Fibroblast of the aortic adventitia (primary cell): ENCODE measurements around the gene CERS6. TPM values are rescaled to one million over a fixed set of nuclear protein-coding genes. Genes with fewer than 3 reads are reported as not detected.

Source experiments
- DNase-seq: peaks from one replicate; pipeline ENCODE4 v3.0.0-alpha.2; 2010; ENCODE audit warnings: low read depth
- H3K4me3 ChIP-seq: 2 replicates; pipeline ENCODE4 v1.5.1; 2011; ENCODE audit warnings: low read depth, mild to moderate bottlenecking, control low read depth, low read length, moderate library complexity
- CTCF ChIP-seq: IDR thresholded peaks from 2 replicates; pipeline ENCODE4 v1.5.1; 2011; ENCODE audit warnings: mild to moderate bottlenecking, low read length, control low read depth, inconsistent platforms; ENCODE audit not compliant: insufficient read depth
- total RNA-seq: library from RNA; depleted of rRNA; stranded (reverse); fragments of >200 nt; gene quantifications from 2 replicates; pipeline ENCODE4 v1.2.3, GENCODE V29; 2012; ENCODE audit warnings: low replicate concordance

The CERS6 gene
- total RNA-seq, 1 donor: 14.2 TPM

GRCh38 chr2:168604252-168604651 lies 148.2 kb downstream of the CERS6 start:
- DNase-seq: no peak
- TF ChIP-seq CTCF: no peak
- no peak overlapping the region for H3K4me3 ChIP-seq

DNA sequence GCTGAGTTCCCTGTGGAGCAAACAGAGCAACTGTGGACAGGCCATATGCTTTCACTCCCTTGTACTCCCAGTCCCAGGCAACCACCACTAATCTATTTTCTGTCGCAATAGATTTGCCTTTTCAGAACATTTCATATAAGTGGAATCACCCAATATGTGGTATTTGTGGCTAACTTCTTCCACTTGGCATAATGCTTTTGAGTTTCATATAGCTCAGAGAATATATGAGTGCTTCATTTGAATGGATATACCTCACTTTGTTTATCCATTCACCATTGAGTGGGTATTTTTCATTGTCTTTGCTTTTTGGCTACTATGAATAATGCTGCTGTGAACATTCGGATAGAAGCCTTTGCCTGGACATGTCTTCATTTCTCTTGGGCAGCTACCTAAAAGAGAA lies 151.9 kb downstream of the CERS6 start:
- peak; percentile 70 for DNase-seq
- no peak overlapping the region for H3K4me3 ChIP-seq
- TF ChIP-seq CTCF: no peak

GRCh38 chr2:168608796-168609195 lies 152.7 kb downstream of the CERS6 start:
- DNase-seq: peak; percentile 21
- no peak overlapping the region for H3K4me3 ChIP-seq
- TF ChIP-seq CTCF: no peak

DNA sequence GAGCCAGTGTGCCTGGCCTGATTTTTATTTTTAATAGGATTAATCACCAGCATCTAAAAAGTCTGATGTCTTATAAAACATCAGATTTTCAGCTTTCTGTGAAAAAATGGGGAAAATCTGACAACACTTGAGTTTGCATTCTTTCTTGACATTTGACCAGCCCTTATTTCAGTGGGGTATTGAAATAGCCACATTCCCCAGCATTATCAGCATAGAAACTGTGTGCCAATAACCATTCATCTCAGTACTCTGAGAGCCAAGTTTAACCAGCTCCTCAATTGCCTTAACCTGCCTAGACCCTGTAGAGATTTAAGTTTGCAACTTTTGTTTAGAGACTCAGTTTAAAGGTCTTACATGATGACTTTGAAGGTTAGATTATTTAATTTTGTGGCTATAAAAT lies 155.0 kb downstream of the CERS6 start:
- TF ChIP-seq CTCF: no peak
- peak; percentile 66 for DNase-seq
- no peak overlapping the region for H3K4me3 ChIP-seq

GRCh38 chr2:168611896-168612650 lies 156.0 kb downstream of the CERS6 start:
- no peak overlapping the region for H3K4me3 ChIP-seq

DNA sequence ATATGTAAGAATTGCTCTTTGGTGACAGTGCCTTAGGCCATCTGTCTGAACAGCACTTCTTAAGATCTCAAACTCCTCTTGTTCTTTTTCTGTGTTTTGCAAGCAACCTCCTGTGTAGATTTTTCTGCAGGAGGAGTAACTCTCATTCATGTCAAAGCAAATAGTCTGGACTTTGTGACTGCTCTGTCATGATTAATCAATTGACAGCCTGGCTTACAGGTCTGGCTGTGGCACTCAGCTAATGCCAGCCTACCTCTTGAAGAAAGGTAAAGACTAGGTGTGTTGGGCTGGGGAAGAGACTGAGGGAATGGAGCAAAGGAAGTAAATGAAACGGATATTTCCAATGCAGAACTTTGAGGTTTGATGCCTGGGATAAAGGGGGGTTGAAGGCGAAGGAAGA lies 156.6 kb downstream of the CERS6 start:
- DNase-seq: no peak
- TF ChIP-seq CTCF: no peak

More at GRCh38 chr2:168611896-168612650, 156.0 kb downstream of the CERS6 start:
- TF ChIP-seq CTCF: no peak
- DNase-seq: no peak

DNA sequence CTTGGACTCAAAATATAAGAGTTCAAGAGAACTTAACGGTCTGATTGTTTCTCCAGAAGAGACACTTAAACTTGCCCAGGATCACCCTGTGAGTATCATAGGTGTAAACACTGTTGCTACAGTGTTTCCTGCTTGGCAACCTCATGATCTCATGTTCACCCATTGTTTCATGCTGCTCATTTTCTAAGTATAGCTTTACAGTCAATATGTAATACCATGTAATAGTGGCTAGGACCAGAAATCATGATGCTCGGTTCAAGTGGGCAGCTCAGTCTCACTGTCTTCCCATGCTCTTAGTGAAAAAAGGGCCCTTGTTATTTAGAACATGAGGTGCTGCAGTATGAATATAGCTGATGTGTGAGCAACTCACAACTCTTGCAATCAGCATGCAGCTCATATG lies 157.5 kb downstream of the CERS6 start:
- TF ChIP-seq CTCF: no peak
- H3K4me3 ChIP-seq: no peak overlapping the region
- no peak for DNase-seq

More for the DNA sequence above, 156.6 kb downstream of the CERS6 start:
- no peak overlapping the region for H3K4me3 ChIP-seq
